GM19328 (cell line): ENCODE data around the gene FGD4.
"Not testable (repeated sequence)": the region's sequence is repeated elsewhere in the genome, so short reads cannot be mapped to it uniquely, and the experiment has no call there.

Source experiments
- ATAC-seq: cut with Tn5 transposase; IDR thresholded peaks from one replicate; pipeline ENCODE4 v1.9.1; 2021; ENCODE audit warnings: mild to moderate bottlenecking, moderate library complexity; ENCODE audit not compliant: unreplicated experiment

FGD4 gene

GRCh38 chr12:32516230-32516629, 116.9 kb downstream of the FGD4 start:
- no peak for ATAC-seq

DNA sequence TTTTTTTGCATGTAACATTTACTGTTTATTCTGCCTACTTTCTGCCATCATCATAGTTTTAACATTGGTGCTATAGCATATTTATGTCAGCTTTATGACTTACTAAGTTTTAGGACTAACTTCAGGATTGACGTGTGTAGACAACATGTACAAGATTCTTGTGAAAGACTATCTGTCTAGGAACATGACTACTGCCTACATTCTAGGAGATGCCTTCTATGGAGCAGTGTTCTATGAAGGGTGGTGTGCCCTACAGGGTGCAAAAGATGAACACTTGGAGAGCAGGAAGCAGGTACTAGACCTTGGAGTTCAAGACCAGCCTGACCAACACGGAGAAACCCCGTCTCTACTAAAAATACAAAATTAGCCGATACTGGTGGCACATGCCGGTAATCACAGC, 118.6 kb downstream of the FGD4 start:
- ATAC-seq: no peak

- no peak for ATAC-seq
Measured at GRCh38 chr12:32519047-32519446, 119.7 kb downstream of the FGD4 start.

DNA sequence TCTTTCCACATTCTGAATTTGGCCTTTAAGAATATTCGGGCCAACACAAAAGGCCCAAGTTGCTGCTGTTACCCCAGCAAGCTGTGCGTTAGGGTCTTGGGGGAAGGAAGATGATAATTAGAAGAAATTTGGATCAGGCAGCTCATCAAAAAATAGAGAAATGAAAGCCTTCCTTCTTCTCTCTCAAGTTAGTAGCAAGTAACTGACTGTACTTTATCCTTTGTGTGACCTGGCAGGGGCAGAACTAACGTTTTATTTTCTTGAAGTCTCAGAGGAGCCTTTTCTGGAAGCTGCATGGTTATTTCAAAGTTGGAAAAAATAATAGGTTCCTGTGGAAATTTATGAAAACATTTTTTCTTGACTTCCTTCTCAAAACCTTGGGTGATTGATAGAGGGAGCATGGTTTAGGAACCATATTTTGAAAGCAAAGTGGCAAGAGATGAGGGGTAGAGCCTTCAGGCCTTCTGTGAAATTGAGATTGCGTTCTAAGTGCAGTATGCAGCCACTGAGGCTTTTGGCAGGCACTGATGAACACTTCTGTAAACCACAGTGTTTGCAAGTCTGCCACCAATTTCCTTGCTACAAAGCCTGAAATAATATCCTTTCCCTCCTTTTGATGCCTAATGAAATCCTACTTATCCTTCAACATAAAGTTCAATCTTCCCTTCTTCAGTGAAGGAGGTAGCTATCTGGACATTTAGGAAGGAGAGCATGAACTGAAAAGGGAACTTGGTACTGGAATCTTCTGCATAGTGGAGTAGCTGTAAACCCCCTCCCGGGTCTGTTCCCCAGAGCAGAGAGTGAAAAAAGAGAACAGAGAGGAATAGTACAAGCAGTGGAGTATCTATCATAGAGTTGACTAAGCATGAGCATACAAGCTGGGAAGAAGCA, 123.2 kb downstream of the FGD4 start:
- ATAC-seq: no peak

DNA sequence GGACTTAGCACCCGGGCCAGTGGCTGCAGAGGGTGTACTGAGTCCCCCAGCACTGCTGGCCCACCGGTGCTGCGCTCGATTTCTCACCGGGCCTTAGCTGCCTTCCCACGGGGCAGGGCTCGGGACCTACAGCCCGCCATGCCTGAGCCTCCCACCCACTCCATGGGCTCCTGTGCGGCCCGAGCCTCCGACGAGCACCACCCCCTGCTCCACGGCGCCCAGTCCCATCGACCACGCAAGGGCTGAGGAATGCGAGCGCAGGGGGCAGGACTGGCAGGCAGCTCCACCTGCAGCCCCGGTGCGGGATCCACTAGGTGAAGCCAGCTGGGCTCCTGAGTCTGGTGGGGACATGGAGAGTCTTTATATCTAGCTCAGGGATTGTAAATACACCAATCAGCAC, 126.4 kb downstream of the FGD4 start:
- not testable (repeated sequence) for ATAC-seq

GRCh38 chr12:32526343-32526742, 127.0 kb downstream of the FGD4 start:
- not testable (repeated sequence) for ATAC-seq

DNA sequence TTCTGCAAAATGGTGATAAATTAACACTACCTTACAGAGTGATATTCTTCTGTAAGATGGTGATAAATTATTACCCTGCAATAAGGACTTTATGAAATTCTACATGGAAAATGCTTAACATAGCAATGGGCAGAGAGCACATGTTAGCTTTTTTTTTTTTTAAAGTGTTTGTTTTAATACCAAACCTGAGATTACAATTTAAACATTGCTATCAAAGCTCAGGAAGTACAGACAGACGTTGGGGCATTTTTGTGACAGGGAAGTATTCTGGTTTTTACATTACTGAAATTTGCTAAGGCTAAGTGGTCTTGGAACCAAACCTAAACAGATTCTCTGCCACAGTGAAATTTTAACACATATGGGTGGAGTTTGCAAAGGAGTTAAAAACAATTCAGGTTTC, 133.1 kb downstream of the FGD4 start:
- ATAC-seq: no peak

DNA sequence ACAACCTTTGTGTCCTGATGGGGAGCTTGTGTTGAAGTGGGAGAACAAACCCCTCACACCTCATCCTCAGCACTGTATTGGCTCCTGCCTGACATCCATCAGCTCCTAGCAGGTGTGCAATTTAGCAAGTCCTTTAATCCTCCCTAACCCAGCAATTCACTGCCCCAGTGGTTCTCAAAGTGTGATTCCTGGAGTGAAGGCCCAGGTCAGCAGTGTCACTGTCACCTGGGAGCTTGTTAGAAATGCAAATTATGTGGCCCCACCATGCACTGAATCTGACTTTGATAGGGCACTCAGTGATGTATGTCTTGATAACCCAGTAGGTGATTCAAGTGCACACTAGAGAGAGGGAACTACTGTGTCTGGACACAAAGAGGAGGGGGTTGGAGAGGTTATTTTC, 133.6 kb downstream of the FGD4 start:
- no peak for ATAC-seq

DNA sequence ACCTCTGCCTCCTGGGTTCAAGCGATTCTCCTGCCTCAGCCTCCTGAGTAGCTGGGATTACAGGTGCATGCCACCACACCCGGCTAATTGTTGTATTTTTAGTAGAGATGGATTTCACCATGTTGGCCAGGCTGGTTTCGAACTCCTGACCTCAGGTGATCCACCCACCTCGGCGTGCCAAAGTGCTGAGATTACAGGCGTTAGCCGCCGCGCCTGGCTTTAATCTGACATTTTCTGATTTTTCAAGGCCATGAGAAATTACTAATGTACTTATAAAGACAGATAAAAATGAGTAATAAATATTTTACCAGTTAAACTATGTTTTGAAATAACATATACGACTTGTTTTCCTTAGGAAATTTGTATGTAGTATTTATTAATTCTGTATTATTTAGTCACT, 134.1 kb downstream of the FGD4 start:
- ATAC-seq: not testable (repeated sequence)

DNA sequence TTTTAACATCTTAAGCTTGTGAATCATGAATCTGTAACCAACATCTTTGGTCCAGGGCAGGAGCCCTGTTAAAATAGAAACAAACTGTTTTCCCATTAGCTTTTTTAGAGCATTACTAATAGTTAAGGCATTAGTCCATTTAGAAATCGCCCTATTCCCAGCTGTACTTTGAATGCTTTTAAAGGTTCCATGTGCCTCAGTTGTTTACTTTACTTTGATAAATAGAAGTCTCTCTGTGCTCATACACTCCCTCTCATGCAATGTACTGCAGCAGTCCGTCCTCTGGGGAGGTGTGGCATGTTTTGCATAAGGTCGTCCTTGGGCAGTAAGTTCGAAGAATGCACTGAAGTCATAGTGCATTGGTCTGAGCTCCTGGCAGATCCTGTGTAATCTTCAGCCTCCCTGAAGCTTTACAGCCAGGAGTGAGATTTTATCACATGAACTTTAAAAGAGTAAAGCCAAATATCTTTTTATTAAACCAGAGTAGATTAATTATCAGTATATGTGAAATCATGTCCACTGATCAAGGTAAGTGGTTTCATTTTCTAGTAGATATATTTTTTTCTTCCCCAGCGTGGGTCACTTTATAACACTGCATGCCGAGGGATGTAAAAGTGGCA, 134.7 kb downstream of the FGD4 start:
- no peak for ATAC-seq

- no peak for ATAC-seq
Measured at GRCh38 chr12:32534698-32535097, 135.3 kb downstream of the FGD4 start.

DNA sequence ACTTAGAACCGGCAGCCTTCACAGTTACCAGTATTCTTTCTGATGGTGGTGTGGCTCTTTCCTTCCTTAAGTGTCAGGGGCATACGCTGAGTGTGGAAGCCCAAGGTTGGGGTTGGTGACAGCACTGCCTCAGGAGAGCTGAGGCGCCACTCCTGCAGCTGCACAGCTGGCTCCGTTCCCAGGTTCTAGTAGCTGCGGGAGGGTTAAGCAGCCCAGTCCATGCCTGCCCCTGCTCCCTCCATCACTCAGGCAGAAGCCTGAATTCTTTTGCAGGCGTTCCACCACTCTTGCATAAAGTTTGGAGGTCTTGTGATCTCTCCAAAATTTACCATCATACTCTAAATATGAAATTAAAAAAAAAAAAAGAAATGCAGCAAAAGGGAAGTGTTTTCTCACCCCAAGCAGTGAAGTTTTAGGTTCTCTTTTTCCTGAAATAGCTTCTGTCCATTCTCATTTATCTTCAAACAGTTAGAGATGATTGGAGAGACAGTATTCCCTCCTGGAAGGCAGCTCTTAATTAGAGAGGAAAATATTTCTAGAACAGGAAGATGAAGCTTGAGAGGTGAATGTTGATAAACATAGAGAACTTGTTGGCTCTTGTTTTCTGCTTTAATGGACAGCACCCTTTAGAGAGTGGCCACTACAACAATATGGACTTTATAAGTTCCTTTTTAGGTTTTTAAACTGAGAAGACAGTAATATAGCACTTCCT, 136.1 kb downstream of the FGD4 start:
- no peak for ATAC-seq

- ATAC-seq: no peak
Measured at GRCh38 chr12:32536000-32536345, 136.6 kb downstream of the FGD4 start.

- ATAC-seq: no peak
Measured at GRCh38 chr12:32541754-32542374, 142.5 kb downstream of the FGD4 start.

DNA sequence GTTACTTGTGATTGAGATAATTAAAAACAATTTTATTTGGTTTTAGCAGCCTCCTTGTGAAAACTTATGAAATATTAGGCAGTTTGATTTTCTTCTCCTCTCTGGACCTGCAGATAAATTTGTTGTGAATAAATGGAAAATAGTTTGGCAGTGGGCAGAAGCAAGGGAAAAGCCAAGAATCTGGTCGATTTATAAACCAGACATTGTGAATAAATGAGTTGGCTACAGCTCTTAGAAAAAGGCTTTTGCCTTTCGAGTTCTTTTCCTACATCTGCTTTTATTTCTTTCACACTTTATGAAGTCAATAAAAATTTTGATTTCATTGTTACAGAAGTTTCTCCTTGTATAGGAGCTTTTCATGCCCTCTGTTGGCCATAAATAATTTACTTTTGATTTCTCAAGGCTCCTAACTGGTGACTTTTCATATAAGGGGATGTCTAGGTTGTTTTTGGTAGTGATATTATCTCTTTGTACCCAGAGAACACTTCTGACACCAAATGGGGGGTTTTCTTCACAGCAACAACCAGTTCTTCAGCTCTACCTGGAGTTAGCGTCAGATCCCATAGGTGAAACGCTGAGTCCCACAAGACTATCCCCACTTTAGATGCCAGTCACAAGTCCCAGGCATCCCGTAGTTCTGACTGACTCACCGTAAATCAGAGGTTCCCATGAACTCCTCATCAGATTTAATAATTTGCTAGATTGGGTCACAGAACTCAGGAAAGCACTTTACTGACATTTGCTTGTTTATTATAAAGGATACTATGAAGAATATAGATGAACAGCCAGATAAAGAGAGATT, 143.3 kb downstream of the FGD4 start:
- no peak for ATAC-seq

DNA sequence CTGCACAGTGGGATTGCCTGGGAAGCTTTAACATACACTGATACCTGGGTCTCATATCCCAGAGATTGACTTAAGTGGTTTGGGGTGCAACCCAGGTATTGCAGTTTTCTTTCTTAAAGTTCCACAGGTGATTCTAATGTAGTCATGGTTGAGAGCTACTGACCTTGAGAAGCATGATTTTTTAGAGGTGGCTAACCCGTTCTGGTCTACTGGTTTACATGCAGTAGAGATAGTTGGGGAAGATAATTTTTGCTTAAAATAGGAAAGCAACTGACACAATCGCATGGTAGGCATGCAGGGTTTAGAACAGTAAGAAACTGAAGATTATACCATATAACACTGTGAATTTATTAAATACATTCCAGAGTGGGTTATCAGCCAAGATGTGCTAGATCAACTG, 145.5 kb downstream of the FGD4 start:
- no peak for ATAC-seq

- ATAC-seq: no peak
Measured at GRCh38 chr12:32545413-32545980, 146.1 kb downstream of the FGD4 start.

DNA sequence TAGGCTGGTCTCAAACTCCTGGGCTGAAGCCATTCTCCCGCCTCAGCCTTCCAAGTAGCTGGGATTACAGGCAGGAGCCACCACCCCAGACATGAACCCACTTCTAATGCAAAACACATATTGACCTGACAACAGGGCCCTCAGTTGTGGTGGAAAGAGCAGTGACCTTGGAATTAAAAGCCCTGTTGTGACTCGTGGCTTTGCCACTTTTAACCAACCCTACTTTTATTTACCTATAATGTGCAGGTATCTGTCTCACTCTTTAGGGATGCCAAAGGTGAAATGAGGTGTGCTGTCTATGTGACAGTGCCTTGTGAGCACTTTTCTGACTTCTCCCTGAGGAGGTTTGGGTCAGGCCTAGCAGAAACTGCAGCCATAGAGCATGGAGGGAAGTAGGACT, 146.9 kb downstream of the FGD4 start:
- no peak for ATAC-seq

DNA sequence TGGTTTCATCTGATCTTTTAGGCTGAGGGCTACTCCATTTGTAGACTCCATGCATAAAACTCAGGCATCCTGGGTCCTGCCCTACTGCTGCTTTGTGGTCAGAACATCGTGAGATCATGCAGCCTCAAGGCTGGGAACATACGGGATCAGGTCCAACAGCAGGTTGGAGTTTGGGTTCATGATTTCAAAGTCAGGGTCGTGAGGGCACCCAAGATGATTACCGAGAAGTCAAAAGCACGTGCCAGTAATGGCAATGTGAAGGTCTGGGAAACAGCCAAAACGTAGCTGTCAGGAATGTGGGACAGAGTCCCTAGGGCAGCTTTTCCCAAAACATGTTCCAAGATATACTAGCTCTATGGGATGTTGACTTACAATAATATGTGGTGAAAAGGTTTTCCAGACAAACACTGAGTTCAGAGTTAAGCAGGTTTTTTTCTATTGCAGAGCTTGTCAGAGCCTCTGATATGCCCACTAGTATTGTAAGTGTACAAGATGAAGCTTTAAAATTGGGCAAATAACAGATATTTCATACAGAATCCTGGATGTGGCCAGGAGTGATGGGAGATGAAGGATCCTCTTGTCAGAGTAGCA, 149.4 kb downstream of the FGD4 start:
- no peak for ATAC-seq

GRCh38 chr12:32549675-32550079, 150.3 kb downstream of the FGD4 start:
- no peak for ATAC-seq
